Upper lobe of left lung (tissue), 6 donors: ENCODE results near the gene WFIKKN1. TPM values are rescaled to one million over a fixed set of nuclear protein-coding genes. Genes with fewer than 3 reads are reported as not detected.

Source experiments
- ATAC-seq, 2 donors: fragments of 200-7000 bp; cut with Tn5 transposase; one replicate each; pipeline ENCODE4 v1.9.1; 2022; ENCODE audit warnings: mild to moderate bottlenecking in 2 of 2, moderate library complexity in 2 of 2; ENCODE audit not compliant: low FRiP score in 2 of 2
- DNase-seq, 2 donors: peaks; one replicate each; pipeline ENCODE4 v3.0.0-alpha.2; 2019 to 2020
- H3K27ac ChIP-seq, 4 donors: fragments of 200-600 bp; sonication (generic); one replicate each; pipeline ENCODE4 v1.5.1; 2016 to 2019
- H3K27me3 ChIP-seq, 4 donors: fragments of 200-600 bp; sonication (generic); one replicate each; pipeline ENCODE4 v1.5.1; 2017 to 2019
- H3K36me3 ChIP-seq, 4 donors: fragments of 200-600 bp; sonication (generic); one replicate each; pipeline ENCODE4 v1.5.1; 2016 to 2019
- H3K4me1 ChIP-seq, 4 donors: fragments of 200-600 bp; sonication (generic); one replicate each; pipeline ENCODE4 v1.5.1; 2018 to 2019
- H3K4me3 ChIP-seq, 4 donors: fragments of 200-600 bp; sonication (generic); one replicate each; pipeline ENCODE4 v1.5.1; 2017 to 2019; ENCODE audit warnings: mild to moderate bottlenecking in 2 of 4, moderate library complexity in 1 of 4
- H3K9me3 ChIP-seq, 4 donors: fragments of 200-600 bp; sonication (generic); one replicate each; pipeline ENCODE4 v1.5.1; 2018 to 2019
- CTCF ChIP-seq, 6 experiments: fragments of 450-650 bp in 4 of 6; fragments of 200-600 bp in 2 of 6; sonication (generic) in 2 of 6; IDR thresholded peaks; one replicate each; pipeline ENCODE4 v1.5.1; 2016 to 2019; ENCODE audit warnings: antibody characterized with exemption in 6 of 6
- EP300 ChIP-seq, 4 donors: sonication (generic); formaldehyde crosslinking; IDR thresholded peaks; one replicate each; pipeline ENCODE4 v1.5.1; 2017; ENCODE audit warnings: antibody characterized with exemption in 4 of 4, control low read depth in 2 of 4
- POLR2A ChIP-seq, 4 donors: fragments of 450-650 bp; IDR thresholded peaks; one replicate each; pipeline ENCODE4 v1.5.1; 2016 to 2017; ENCODE audit warnings: antibody characterized with exemption in 4 of 4, mild to moderate bottlenecking in 2 of 4
- POLR2AphosphoS5 ChIP-seq, 2 donors: sonication (generic); formaldehyde crosslinking; IDR thresholded peaks; one replicate each; pipeline ENCODE4 v1.5.1; 2017; ENCODE audit warnings: antibody characterized with exemption in 2 of 2
- WGBS, 2 donors: methylation state at CpG; one replicate each; pipeline ENCODE4 v1.1.5; 2017 to 2018; 5-methylcytosine and 5-hydroxymethylcytosine counted together
- total RNA-seq, 6 donors: library from RNA; depleted of rRNA in 4 of 6; stranded (reverse); fragments of >200 nt in 4 of 6; gene quantifications; one replicate each; pipeline versions ENCODE4 v1.1.0 to v1.2.1, GENCODE V29; 2016 to 2021
- donor health status: DM: no; HTN: no; CAD: no; lungs with moderate emphysema.
- donor health status: DM: no; HTN: yes; CAD: no; lungs with severe emphysema.

The WFIKKN1 gene
- total RNA-seq, 6 donors from 2014 or later, result 1.7 to 16.8 (median 5.8) TPM

- Histone ChIP-seq H3K9me3 (no peaks in the 10 kb centered on the region), H3K27me3 (no peaks in the 10 kb centered on the region), H3K36me3 (peaks cover 0 to 18% (median 15%) of the 10 kb centered on the region in 4 donors), H3K27ac (peak overlapping the region; percentile 94 to 99 (median 96)), H3K4me1 (peaks cover 24 to 45% (median 30%) of the 10 kb centered on the region in 4 donors), H3K4me3 (peak overlapping the region; percentile 80 to 100 (median 90))
- ATAC-seq (no peak), DNase-seq (peak in 1 of 2 donors; percentile 87)
- 6 to 40% methylated on average over 2 to 21 of the region's 55 CpGs for WGBS, 2 donors
- TF ChIP-seq POLR2AphosphoS5 (IDR thresholded peaks at IDR 0.05), result no peak
- TF ChIP-seq EP300 (IDR thresholded peaks at IDR 0.05), result no peak
- TF ChIP-seq POLR2A (IDR thresholded peaks at IDR 0.05), result peak in 1 of 4 donors; percentile 14
- TF ChIP-seq CTCF (IDR thresholded peaks at IDR 0.05), result no peak
Observed at GRCh38 chr16:635573-636205, 4.9 kb downstream of the WFIKKN1 start.

- Histone ChIP-seq H3K4me3 (peak within 1 kb of the TSS; percentile 80 to 100 (median 90)), H3K4me1 (peaks cover 17 to 45% (median 29%) of the 10 kb centered on the region in 4 donors), H3K9me3 (no peaks in the 10 kb centered on the region), H3K27ac (peak within 1 kb of the TSS; percentile 94 to 99 (median 96)), H3K27me3 (no peaks in the 10 kb centered on the region), H3K36me3 (peaks cover 0 to 18% (median 15%) of the 10 kb centered on the region in 4 donors)
- peak in 1 of 4 donors; percentile 66 for TF ChIP-seq EP300 (IDR thresholded peaks at IDR 0.05)
- TF ChIP-seq CTCF (IDR thresholded peaks at IDR 0.05), result peak in 2 of 6 experiments; percentile 43 to 56
- TF ChIP-seq POLR2A (IDR thresholded peaks at IDR 0.05), result peak in 3 of 4 donors; percentile 60 to 89 (median 75)
- TF ChIP-seq POLR2AphosphoS5 (IDR thresholded peaks at IDR 0.05), result peak; percentile 68 to 78
- DNase-seq (peak; percentile 97 to 98), ATAC-seq (peak; percentile 94 to 95)
- 0 to 1% methylated on average over 12 to 60 of the region's 91 CpGs for WGBS, 2 donors
Observed at GRCh38 chr16:636206-637080, 5.7 kb downstream of the WFIKKN1 start, which contains the start of gene METTL26. TSS of gene METTL26 (minus strand) at chr16:636305. CDS start at chr16:636290, 15 bp downstream.

GRCh38 chr16:637081-638018 is 6.6 kb downstream of the WFIKKN1 start:
- ATAC-seq (peak; percentile 92 to 94), DNase-seq (peak; percentile 91 to 96)
- H3K4me3 ChIP-seq, result peak overlapping the region; percentile 26 to 92 (median 84)
- no peaks in the 10 kb centered on the region for H3K9me3 ChIP-seq
- H3K27me3 ChIP-seq, result no peaks in the 10 kb centered on the region
- 18 to 29% methylated on average over 15 to 28 of the region's 53 CpGs for WGBS, 2 donors
- TF ChIP-seq CTCF (IDR thresholded peaks at IDR 0.05), result no peak
- TF ChIP-seq EP300 (IDR thresholded peaks at IDR 0.05), result no peak
- TF ChIP-seq POLR2A (IDR thresholded peaks at IDR 0.05), result no peak
- TF ChIP-seq POLR2AphosphoS5 (IDR thresholded peaks at IDR 0.05), result no peak
- peak overlapping the region; percentile 94 to 99 (median 96) for H3K27ac ChIP-seq
- H3K36me3 ChIP-seq, result peaks cover 0 to 18% (median 15%) of the 10 kb centered on the region in 4 donors
- peaks cover 18 to 53% (median 30%) of the 10 kb centered on the region in 4 donors for H3K4me1 ChIP-seq

- H3K4me3 ChIP-seq, result no peak overlapping the region
- peak overlapping the region in 2 of 4 donors; percentile 63 to 95 for H3K27ac ChIP-seq
- peaks cover 25 to 60% (median 37%) of the 10 kb centered on the region in 4 donors for H3K4me1 ChIP-seq
- TF ChIP-seq CTCF (IDR thresholded peaks at IDR 0.05) (no peak), EP300 (IDR thresholded peaks at IDR 0.05) (no peak), POLR2A (IDR thresholded peaks at IDR 0.05) (no peak), POLR2AphosphoS5 (IDR thresholded peaks at IDR 0.05) (no peak)
- WGBS, 2 donors, result 79 to 100% methylated on average over 2 to 15 of the region's 15 CpGs
- H3K9me3 ChIP-seq, result no peaks in the 10 kb centered on the region
- no peak for ATAC-seq
- H3K27me3 ChIP-seq, result no peaks in the 10 kb centered on the region
- DNase-seq, result peak in 1 of 2 donors; percentile 74
- H3K36me3 ChIP-seq, result peaks cover 0 to 11% (median 10%) of the 10 kb centered on the region in 4 donors
Observed at GRCh38 chr16:638034-638543, 7.3 kb downstream of the WFIKKN1 start.
